ENCODE measurements around the gene CLEC16A. TPM values are rescaled to one million over a fixed set of nuclear protein-coding genes. Genes with fewer than 3 reads are reported as not detected.

CLEC16A gene
- total RNA-seq, 1 donor from 2014 or later, result 15.8 TPM

DNA sequence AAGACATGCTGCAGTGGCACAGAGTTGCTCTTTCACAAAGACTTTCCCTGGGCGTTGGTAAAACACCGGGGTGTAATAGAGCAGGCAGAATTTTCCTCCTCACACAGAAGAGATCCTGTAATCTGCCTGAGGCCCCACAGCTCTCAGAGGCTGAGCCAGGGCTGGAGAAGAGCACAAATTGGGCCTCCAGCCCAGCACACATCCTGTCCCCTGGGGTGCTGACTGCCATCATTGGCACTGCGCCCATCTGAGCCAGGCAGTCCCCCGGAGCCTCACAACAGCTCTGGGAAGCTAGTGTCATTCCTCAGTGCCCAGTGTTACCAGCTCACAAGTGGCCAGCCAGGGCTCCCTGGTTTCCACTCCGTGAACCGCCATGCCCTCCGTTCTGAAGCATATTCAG, 192.2 kb downstream of the CLEC16A start:
- no peaks in the 10 kb centered on the region for H3K36me3 ChIP-seq (ENCODE audit: control insufficient read depth, insufficient read depth, low read length)
- TF ChIP-seq, protein P1, sequence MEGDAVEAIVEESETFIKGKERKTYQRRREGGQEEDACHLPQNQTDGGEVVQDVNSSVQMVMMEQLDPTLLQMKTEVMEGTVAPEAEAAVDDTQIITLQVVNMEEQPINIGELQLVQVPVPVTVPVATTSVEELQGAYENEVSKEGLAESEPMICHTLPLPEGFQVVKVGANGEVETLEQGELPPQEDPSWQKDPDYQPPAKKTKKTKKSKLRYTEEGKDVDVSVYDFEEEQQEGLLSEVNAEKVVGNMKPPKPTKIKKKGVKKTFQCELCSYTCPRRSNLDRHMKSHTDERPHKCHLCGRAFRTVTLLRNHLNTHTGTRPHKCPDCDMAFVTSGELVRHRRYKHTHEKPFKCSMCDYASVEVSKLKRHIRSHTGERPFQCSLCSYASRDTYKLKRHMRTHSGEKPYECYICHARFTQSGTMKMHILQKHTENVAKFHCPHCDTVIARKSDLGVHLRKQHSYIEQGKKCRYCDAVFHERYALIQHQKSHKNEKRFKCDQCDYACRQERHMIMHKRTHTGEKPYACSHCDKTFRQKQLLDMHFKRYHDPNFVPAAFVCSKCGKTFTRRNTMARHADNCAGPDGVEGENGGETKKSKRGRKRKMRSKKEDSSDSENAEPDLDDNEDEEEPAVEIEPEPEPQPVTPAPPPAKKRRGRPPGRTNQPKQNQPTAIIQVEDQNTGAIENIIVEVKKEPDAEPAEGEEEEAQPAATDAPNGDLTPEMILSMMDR (IDR thresholded peaks at IDR 0.05; ENCODE audit: insufficient read depth, low read length, severe bottlenecking), result no peak
- no peak for DNase-seq (ENCODE audit: low read depth)
- no peak overlapping the region for H3K4me3 ChIP-seq (ENCODE audit: low read depth, low read length)
- H3K27me3 ChIP-seq (ENCODE audit: control insufficient read depth, insufficient read depth, low read length), result no peaks in the 10 kb centered on the region
- FAIRE-seq, result no peak

DNA sequence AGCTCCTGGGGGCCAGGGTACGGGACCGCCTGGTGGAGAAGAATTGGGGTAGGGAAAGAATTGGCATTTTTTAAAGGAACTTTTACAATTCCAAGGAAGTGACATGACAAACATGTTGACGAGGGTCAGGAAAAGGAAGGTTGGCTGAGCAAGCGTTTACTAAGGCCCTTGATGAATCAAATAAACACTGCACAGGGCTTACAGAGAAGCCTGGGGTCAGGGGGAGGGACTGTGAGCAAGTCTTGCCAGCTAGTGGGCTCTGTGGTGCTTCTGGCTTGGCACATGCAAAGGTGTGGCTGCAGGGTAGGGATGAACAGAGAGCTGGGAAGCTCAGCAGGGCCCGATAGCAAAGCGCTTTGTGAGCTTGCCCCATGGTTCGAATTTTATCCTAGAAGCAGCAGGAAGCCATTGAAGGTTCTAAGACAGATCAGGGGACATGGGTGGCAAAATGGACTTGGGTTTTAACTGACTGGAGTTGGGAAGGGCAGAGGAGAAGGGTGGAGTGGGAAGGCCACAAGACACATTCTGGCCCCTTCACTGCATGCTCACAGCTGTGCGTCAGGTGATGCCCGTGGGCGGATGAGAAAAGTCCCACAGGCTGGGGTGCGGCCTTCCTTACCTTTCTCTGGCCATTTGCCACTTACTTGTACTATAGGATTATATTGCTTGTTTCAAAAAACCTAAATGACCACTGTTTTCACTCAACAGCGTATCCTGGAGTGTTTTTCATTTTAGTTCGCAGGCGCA, 193.8 kb downstream of the CLEC16A start:
- Histone ChIP-seq H3K27me3 (ENCODE audit: control insufficient read depth, insufficient read depth, low read length) (no peaks in the 10 kb centered on the region), H3K36me3 (ENCODE audit: control insufficient read depth, insufficient read depth, low read length) (no peaks in the 10 kb centered on the region), H3K4me3 (ENCODE audit: low read depth, low read length) (no peak overlapping the region)
- TF ChIP-seq, protein P1 (IDR thresholded peaks at IDR 0.05; ENCODE audit: insufficient read depth, low read length, severe bottlenecking), result no peak
- FAIRE-seq, result no peak
- peak; percentile 38 for DNase-seq (ENCODE audit: low read depth)

DNA sequence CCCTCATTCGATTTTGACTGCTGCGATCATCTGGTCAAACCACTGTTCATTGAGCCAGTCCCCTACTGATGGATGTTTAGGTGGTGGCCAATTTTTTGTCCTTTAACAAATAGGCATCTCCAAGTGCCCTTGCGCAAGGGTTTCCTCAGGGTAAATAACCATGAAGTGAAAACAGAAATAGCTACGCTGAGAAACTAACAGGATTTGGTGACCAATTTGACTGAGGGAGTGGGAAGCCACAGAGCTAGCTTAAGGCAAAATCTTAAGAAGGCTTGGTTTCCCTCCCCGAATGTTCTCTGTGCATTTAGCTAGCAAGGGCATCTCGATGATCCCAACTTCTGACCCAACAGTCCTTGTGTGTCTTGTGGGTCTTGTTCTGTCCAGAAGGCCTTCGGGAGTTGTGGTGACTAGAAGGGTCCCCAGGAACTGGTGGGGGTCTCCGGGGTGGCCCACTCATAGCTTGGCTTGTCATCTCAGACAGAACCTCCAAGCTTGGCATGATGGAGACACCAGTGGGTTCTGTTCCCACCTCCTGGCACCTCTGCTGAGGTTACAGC, 194.5 kb downstream of the CLEC16A start:
- H3K36me3 ChIP-seq (ENCODE audit: control insufficient read depth, insufficient read depth, low read length), result no peaks in the 10 kb centered on the region
- no peak overlapping the region for H3K4me3 ChIP-seq (ENCODE audit: low read depth, low read length)
- TF ChIP-seq, protein P1 (IDR thresholded peaks at IDR 0.05; ENCODE audit: insufficient read depth, low read length, severe bottlenecking), result no peak
- DNase-seq (ENCODE audit: low read depth) (no peak), FAIRE-seq (no peak)
- no peaks in the 10 kb centered on the region for H3K27me3 ChIP-seq (ENCODE audit: control insufficient read depth, insufficient read depth, low read length)

DNA sequence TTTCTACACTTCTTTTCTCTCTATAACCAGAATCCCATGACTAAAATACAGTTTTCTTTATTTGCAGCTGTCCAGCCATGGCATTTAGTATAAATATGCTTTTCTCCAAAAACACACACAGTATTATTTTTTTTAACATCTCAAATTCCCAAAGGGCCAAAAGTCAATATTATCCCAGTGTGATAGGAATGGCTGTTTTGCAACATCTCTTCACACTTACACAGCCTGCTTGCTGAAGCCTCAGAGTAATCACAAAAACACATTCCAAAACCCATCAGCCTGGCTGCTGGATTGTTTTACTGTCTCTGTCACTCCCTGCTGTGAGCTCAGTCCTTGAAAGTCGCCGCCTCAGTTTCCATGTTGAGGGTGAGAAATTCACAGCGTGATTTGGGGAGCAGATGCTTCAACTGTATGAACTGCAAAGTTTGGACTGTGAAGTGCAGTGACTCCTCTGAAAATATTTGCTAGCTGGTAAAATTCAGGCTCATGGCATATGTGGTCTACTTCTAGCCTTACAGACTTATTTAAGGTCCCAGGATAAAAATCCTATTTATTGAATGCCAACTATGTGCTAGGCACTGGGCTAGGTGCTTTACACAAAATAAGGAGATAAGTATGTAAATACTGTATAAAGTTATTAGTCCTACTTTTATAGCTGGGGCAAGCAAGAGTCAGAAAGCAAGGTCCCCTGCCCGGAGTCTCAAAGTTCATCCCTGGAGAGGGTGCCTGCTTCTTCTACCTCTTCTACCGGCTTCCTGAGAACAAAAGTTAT, 195.1 kb downstream of the CLEC16A start:
- H3K36me3 ChIP-seq (ENCODE audit: control insufficient read depth, insufficient read depth, low read length), result no peaks in the 10 kb centered on the region
- H3K4me3 ChIP-seq (ENCODE audit: low read depth, low read length), result no peak overlapping the region
- DNase-seq (ENCODE audit: low read depth), result no peak
- H3K27me3 ChIP-seq (ENCODE audit: control insufficient read depth, insufficient read depth, low read length), result no peaks in the 10 kb centered on the region
- TF ChIP-seq, protein P1 (IDR thresholded peaks at IDR 0.05; ENCODE audit: insufficient read depth, low read length, severe bottlenecking), result no peak
- no peak for FAIRE-seq

DNA sequence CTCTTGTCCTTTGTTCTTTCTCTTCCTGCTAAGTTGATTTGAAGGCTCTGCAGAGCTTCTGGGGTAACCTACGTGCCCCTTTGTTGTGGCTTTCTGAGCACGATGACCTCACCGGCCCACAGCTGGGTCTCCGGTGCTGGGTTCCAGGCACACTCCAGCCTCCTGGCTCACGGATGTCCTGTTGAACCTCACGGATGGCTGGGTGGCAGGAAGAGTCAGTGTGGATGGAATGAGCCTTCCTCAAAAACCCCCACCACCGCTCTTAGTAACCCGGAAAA, 195.7 kb downstream of the CLEC16A start:
- TF ChIP-seq, protein P1 (IDR thresholded peaks at IDR 0.05; ENCODE audit: insufficient read depth, low read length, severe bottlenecking), result no peak
- Histone ChIP-seq H3K4me3 (ENCODE audit: low read depth, low read length) (no peak overlapping the region), H3K27me3 (ENCODE audit: control insufficient read depth, insufficient read depth, low read length) (no peaks in the 10 kb centered on the region), H3K36me3 (ENCODE audit: control insufficient read depth, insufficient read depth, low read length) (no peaks in the 10 kb centered on the region)
- no peak for DNase-seq (ENCODE audit: low read depth)
- FAIRE-seq, result no peak

Data from bronchial epithelial cell (primary cell).